Chondrocyte (in vitro differentiated cells): ENCODE measurements around the gene MTG2. TPM values are rescaled to one million over a fixed set of nuclear protein-coding genes. Genes with fewer than 3 reads are reported as not detected.

ENCODE experiments used
- DNase-seq: peaks from one replicate; pipeline ENCODE4 v3.0.0; 2021; ENCODE audit warnings: mixed read lengths, low spot score
- H3K27ac Mint-ChIP-seq: one replicate; pipeline ENCODE4 v1.8.0; 2021; ENCODE audit warnings: mild to moderate bottlenecking, moderate library complexity, mixed read lengths; ENCODE audit not compliant: unreplicated experiment
- H3K27me3 Mint-ChIP-seq: 2 replicates; pipeline ENCODE4 v1.8.0; 2021; ENCODE audit warnings: low read depth, mixed read lengths
- H3K36me3 Mint-ChIP-seq: 2 replicates; pipeline ENCODE4 v1.8.0; 2021; ENCODE audit warnings: low read depth, mixed read lengths
- H3K4me1 Mint-ChIP-seq: 2 replicates; pipeline ENCODE4 v1.8.0; 2021; ENCODE audit warnings: low read depth, mild to moderate bottlenecking, mixed read lengths
- H3K4me3 Mint-ChIP-seq: one replicate; pipeline ENCODE4 v1.8.0; 2021; ENCODE audit warnings: mild to moderate bottlenecking, moderate library complexity, mixed read lengths; ENCODE audit not compliant: unreplicated experiment
- H3K9me3 Mint-ChIP-seq: 2 replicates; pipeline ENCODE4 v1.8.0; 2021; ENCODE audit warnings: low read depth, mixed read lengths
- long read RNA-seq: library from polyadenylated mRNA; stranded (forward); transcript quantifications from one replicate; pipeline ENCODE4 v2.0.0, GENCODE V29; 2021
- total RNA-seq: library from RNA; stranded (reverse); gene quantifications from 3 replicates; pipeline ENCODE4 v1.2.1, GENCODE V29; 2021
- TF ChIP-seq, protein P1 (sequence below): fragments of 200-600 bp; sonication (generic); IDR thresholded peaks from 2 replicates; pipeline ENCODE4 v1.5.0; 2021; ENCODE audit warnings: antibody characterized with exemption, mild to moderate bottlenecking, moderate library complexity

MTG2 gene, protein sequence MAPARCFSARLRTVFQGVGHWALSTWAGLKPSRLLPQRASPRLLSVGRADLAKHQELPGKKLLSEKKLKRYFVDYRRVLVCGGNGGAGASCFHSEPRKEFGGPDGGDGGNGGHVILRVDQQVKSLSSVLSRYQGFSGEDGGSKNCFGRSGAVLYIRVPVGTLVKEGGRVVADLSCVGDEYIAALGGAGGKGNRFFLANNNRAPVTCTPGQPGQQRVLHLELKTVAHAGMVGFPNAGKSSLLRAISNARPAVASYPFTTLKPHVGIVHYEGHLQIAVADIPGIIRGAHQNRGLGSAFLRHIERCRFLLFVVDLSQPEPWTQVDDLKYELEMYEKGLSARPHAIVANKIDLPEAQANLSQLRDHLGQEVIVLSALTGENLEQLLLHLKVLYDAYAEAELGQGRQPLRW
- total RNA-seq: 22.3 to 28.3 TPM (median 22.6 TPM) in 3 replicates
- long read RNA-seq, transcript MTG2-201 (7 exons, 2,929 nt): major isoform, 11 of 38 reads
- long read RNA-seq, partial matches to known transcripts: 10 of 38 reads
- long read RNA-seq, other reads (novel, unspliced or antisense): 17 of 38 reads

DNA sequence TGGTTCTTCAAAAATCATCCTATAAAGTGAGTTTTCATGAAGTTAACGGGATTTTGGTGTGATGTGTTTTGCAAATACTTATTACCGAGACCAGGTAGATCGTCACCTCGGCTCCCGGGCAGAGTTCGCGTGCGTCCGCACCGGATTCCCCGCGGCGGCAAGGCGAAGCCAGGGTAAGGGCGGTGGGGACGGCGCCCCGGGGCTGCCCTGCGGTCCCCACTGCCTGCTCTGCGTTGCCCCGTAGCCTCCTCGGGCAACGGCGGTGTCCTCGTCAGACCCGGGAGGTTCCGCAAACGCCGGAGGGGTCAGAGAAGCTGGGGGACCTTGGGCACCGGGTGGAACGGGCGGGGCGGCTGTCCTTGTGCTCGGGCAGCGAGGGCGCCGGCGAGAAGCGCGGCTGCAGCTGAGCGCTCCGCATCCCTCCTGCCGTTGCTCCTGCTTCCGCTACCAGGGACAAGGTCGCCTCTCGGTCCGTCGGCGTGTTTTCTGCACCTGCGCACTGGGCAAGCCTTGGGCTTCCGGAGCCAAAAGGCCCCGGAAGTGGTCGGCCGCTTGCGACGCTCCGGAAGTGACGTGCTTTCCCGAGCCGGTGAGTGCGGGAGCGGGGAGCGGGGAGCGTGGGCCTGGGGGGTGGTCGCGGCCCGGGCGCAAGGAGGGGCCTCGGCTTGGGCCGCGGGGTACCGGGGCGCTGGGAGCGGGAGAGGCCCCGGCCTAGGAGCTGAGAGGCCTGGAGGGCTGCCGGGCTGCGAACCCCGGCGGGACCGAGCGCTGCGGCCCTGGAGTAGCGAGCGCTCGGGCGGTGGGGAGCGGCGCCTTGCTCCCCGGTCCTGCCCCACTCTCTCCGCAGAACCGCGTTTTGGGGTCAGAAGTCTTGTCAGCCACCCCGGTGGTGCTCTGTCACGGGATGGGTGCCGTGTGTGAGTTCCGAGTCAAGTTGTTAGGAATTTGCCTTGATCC lies at the start of gene MTG2:
Gene MTG2, plus strand, starts transcription at position 560 of the 957 bp plus-strand sequence. CDS start 10,393 bp downstream, outside the sequence.
- peak; percentile 97 for DNase-seq
- Mint-ChIP-seq H3K36me3 (no peaks in the 10 kb centered on the region), H3K27ac (peak within 1 kb of the TSS; percentile 91), H3K9me3 (no peaks in the 10 kb centered on the region), H3K27me3 (no peaks in the 10 kb centered on the region), H3K4me1 (peaks cover 44% of the 10 kb centered on the region), H3K4me3 (peak within 1 kb of the TSS; percentile 86)
- TF ChIP-seq, protein P1, sequence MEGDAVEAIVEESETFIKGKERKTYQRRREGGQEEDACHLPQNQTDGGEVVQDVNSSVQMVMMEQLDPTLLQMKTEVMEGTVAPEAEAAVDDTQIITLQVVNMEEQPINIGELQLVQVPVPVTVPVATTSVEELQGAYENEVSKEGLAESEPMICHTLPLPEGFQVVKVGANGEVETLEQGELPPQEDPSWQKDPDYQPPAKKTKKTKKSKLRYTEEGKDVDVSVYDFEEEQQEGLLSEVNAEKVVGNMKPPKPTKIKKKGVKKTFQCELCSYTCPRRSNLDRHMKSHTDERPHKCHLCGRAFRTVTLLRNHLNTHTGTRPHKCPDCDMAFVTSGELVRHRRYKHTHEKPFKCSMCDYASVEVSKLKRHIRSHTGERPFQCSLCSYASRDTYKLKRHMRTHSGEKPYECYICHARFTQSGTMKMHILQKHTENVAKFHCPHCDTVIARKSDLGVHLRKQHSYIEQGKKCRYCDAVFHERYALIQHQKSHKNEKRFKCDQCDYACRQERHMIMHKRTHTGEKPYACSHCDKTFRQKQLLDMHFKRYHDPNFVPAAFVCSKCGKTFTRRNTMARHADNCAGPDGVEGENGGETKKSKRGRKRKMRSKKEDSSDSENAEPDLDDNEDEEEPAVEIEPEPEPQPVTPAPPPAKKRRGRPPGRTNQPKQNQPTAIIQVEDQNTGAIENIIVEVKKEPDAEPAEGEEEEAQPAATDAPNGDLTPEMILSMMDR: peak; percentile 23

DNA sequence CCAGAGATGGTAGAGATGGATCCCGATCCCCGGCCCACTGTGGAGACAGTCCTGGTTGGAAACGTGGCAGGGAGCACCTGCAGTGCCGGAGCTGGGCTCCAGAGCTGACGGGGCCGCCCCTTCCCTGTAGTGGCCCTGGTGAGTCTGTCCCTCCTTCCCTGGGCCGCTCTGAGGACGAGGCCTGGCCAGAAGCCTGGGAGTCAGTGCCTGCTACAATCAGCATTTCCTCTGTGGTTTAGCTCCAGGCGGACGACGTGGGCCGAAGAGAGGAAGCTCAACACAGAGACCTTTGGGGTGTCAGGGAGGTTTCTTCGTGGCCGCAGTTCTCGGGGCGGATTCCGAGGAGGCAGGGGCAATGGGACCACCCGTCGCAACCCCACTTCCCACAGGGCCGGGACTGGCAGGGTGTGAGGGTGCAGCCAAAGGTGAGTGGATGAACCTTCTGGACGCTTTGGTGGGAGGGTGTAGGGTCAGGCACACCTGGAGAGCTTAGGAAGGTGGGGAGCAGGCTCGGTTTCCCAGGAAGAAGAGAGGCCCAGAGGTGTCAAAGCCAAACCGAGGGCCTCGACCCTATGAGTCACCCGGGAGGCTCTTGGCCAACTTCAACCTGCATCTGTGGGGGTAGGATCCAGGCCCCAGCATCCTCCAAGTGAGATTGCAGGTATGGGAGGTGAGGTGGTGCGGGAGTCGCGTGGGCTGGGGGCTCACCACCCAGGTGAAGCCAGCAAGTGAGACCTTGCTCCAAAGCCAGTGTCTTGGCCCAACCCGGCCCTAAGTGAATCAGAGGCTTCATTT lies 49.6 kb upstream of the MTG2 start:
- TF ChIP-seq, protein P1: no peak
- Mint-ChIP-seq H3K36me3 (peaks cover 51% of the 10 kb centered on the region), H3K4me1 (no peaks in the 10 kb centered on the region), H3K9me3 (no peaks in the 10 kb centered on the region), H3K4me3 (no peak overlapping the region), H3K27me3 (no peaks in the 10 kb centered on the region), H3K27ac (no peak overlapping the region)
- DNase-seq: no peak

DNA sequence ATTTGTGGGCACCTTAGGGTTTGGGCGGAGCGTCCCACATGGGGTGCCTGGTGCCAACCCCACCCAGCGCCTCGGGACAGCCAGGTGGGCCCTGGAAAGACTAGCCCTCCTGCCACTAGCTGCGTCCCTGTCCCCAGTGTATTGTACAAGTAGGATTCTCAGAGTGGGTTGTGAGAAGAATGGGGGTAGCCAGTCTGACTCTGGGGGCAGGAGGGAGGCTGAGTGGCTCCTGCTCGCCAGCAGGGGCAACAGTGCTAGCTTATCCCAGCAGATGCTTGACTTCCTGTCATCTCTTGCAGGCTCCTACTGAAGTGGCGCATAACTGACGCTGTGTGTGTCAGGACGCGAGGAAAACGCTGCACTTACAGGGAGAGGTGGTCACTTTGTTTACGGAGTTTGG lies 49.0 kb upstream of the MTG2 start:
- Mint-ChIP-seq H3K27ac (peak overlapping the region; percentile 51), H3K4me1 (no peaks in the 10 kb centered on the region), H3K27me3 (no peaks in the 10 kb centered on the region), H3K36me3 (peaks cover 54% of the 10 kb centered on the region), H3K9me3 (no peaks in the 10 kb centered on the region), H3K4me3 (no peak overlapping the region)
- DNase-seq: no peak
- TF ChIP-seq, protein P1: peak; percentile 28

DNA sequence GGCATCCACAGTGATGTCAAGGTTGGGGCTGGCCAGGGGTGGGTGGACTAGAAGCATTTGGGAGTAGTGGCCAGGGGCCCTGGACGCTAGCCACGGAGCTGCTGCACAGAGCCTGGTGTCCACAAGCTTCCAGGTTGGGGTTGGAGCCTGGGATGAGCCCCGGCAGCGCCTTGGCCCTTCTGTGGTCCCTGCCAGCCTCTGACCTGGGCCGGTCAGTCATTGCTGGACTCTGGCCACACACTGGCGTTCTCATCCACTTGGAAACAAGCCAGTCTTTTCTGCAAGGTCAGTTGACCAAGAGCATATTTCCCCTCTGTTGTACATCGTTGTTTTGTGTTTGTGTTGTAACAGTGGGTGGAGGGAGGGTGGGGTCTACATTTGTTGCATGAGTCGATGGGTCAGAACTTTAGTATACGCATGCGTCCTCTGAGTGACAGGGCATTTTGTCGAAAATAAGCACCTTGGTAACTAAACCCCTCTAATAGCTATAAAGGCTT lies 48.0 kb upstream of the MTG2 start:
- H3K27me3 Mint-ChIP-seq: no peaks in the 10 kb centered on the region
- H3K36me3 Mint-ChIP-seq: peaks cover 54% of the 10 kb centered on the region
- TF ChIP-seq, protein P1: no peak
- no peak overlapping the region for H3K4me3 Mint-ChIP-seq
- no peaks in the 10 kb centered on the region for H3K9me3 Mint-ChIP-seq
- H3K27ac Mint-ChIP-seq: peak overlapping the region; percentile 12
- no peak for DNase-seq
- no peaks in the 10 kb centered on the region for H3K4me1 Mint-ChIP-seq
